HEK293 (cell line): Measurements from ENCODE around the gene CRYGN.

Experiments used
- CTCF ChIA-PET: fragments of 350-600 bp; formaldehyde crosslinking; extraction: SDS; loops from one replicate; lab custom pipeline; 2021; ENCODE audit warnings: antibody characterized with exemption; lab: Yijun Ruan, JAX
- POLR2A ChIA-PET: fragments of 300-600 bp; formaldehyde crosslinking; extraction: SDS; loops from one replicate; lab custom pipeline; 2020; ENCODE audit warnings: antibody characterized with exemption, inconsistent platforms; lab: Yijun Ruan, JAX
- H3K27ac ChIP-seq: fragments of 200-500 bp; sonication (Bioruptor generic); 2 replicates; pipeline ENCODE4 v1.5.1; 2014; ENCODE audit warnings: low read depth, low read length, control low read depth, inconsistent platforms; ENCODE audit errors: extremely low read depth
- H3K36me3 ChIP-seq, 2 experiments: fragments of 200-500 bp in 1 of 2; sonication (Bioruptor generic) in 1 of 2; 1 replicate in 1 of 2; 2 replicates in 1 of 2; pipeline ENCODE4 v1.5.1; 2014 to 2017; ENCODE audit warnings: inconsistent platforms in 2 of 2, low read length in 2 of 2; ENCODE audit not compliant: control insufficient read depth in 2 of 2, insufficient read depth in 1 of 2
- H3K4me1 ChIP-seq: fragments of 200-500 bp; sonication (Bioruptor generic); 2 replicates; pipeline ENCODE4 v1.5.1; 2014; ENCODE audit warnings: mild to moderate bottlenecking, low read length, inconsistent platforms; ENCODE audit not compliant: control insufficient read depth, insufficient read depth
- H3K4me3 ChIP-seq: 2 replicates; pipeline ENCODE4 v1.5.1; 2011; ENCODE audit warnings: low read depth, mild to moderate bottlenecking, control low read depth, low read length, moderate library complexity
- H3K9me3 ChIP-seq: fragments of 200-500 bp; sonication (Bioruptor generic); 2 replicates; pipeline ENCODE4 v1.5.1; 2014; ENCODE audit warnings: low read depth, low read length, inconsistent platforms; ENCODE audit not compliant: control insufficient read depth, insufficient read depth
- GFI1B ChIP-seq: fragments of 450-650 bp; formaldehyde crosslinking; IDR thresholded peaks from 2 replicates; pipeline ENCODE4 v1.5.1; 2016; ENCODE audit warnings: missing biosample characterization, missing genetic modification characterization
- GLI2 ChIP-seq: fragments of 450-650 bp; formaldehyde crosslinking; IDR thresholded peaks from 2 replicates; pipeline ENCODE4; 2017; ENCODE audit warnings: missing biosample characterization, missing genetic modification characterization, low read depth, borderline replicate concordance
- GLIS1 ChIP-seq: fragments of 450-650 bp; formaldehyde crosslinking; IDR thresholded peaks from 2 replicates; pipeline ENCODE4 v1.5.1; 2016; ENCODE audit warnings: missing biosample characterization, missing genetic modification characterization
- HIC1 ChIP-seq: fragments of 450-650 bp; formaldehyde crosslinking; IDR thresholded peaks from 2 replicates; pipeline ENCODE4 v1.5.1; 2016; ENCODE audit warnings: missing biosample characterization, missing genetic modification characterization
- HOXA7 ChIP-seq: sonication (generic); formaldehyde crosslinking; IDR thresholded peaks from 2 replicates; pipeline ENCODE4 v1.8.1; 2022; ENCODE audit warnings: missing genetic modification reagents, borderline replicate concordance
- INSM2 ChIP-seq: fragments of 450-650 bp; formaldehyde crosslinking; IDR thresholded peaks from 2 replicates; pipeline ENCODE4 v1.5.1; 2016; ENCODE audit warnings: missing biosample characterization, missing genetic modification characterization
- SCRT2 ChIP-seq: fragments of 450-650 bp; formaldehyde crosslinking; IDR thresholded peaks from 2 replicates; pipeline ENCODE4 v1.5.1; 2016; ENCODE audit warnings: missing biosample characterization, missing genetic modification characterization
- SETDB1 ChIP-seq: IDR thresholded peaks from one replicate; pipeline ENCODE4 v1.6.1; 2017; ENCODE audit warnings: mild to moderate bottlenecking, low read length, moderate library complexity, mixed read lengths; ENCODE audit not compliant: insufficient read length
- SP2 ChIP-seq: fragments of 450-650 bp; formaldehyde crosslinking; IDR thresholded peaks from 2 replicates; pipeline ENCODE4 v1.5.1; 2016; ENCODE audit warnings: missing biosample characterization, missing genetic modification characterization
- SP7 ChIP-seq: fragments of 450-650 bp; formaldehyde crosslinking; IDR thresholded peaks from 2 replicates; pipeline ENCODE4 v1.5.1; 2016; ENCODE audit warnings: missing biosample characterization, missing genetic modification characterization
- TRIM28 ChIP-seq: IDR thresholded peaks from 2 replicates; pipeline ENCODE4 v1.6.1; 2011; ENCODE audit warnings: low read length, control low read depth, borderline replicate concordance
- ZBTB17 ChIP-seq: fragments of 450-650 bp; formaldehyde crosslinking; IDR thresholded peaks from 2 replicates; pipeline ENCODE4 v1.5.1; 2016; ENCODE audit warnings: missing biosample characterization, missing genetic modification characterization
- ZBTB20 ChIP-seq: fragments of 450-650 bp; formaldehyde crosslinking; IDR thresholded peaks from 2 replicates; pipeline ENCODE4 v1.5.1; 2016; ENCODE audit warnings: missing biosample characterization, missing genetic modification characterization
- ZFHX2 ChIP-seq: fragments of 450-650 bp; formaldehyde crosslinking; conservative IDR thresholded peaks from 2 replicates; pipeline ENCODE4 v1.5.1; 2016; ENCODE audit warnings: missing biosample characterization, missing genetic modification characterization
- ZFP3 ChIP-seq: fragments of 450-650 bp; formaldehyde crosslinking; IDR thresholded peaks from 2 replicates; pipeline ENCODE4 v1.5.1; 2016; ENCODE audit warnings: low read depth, missing biosample characterization, missing genetic modification characterization
- ZNF121 ChIP-seq: fragments of 450-650 bp; formaldehyde crosslinking; IDR thresholded peaks from 2 replicates; pipeline ENCODE4 v1.5.1; 2016; ENCODE audit warnings: missing biosample characterization, missing genetic modification characterization
- ZNF133 ChIP-seq: fragments of 450-650 bp; formaldehyde crosslinking; IDR thresholded peaks from 2 replicates; pipeline ENCODE4 v1.5.1; 2016; ENCODE audit warnings: missing biosample characterization, missing genetic modification characterization
- ZNF175 ChIP-seq: fragments of 450-650 bp; formaldehyde crosslinking; IDR thresholded peaks from 2 replicates; pipeline ENCODE4 v1.5.1; 2016; ENCODE audit warnings: missing biosample characterization, missing genetic modification characterization
- ZNF202 ChIP-seq: fragments of 450-650 bp; formaldehyde crosslinking; IDR thresholded peaks from 2 replicates; pipeline ENCODE4 v1.5.1; 2016; ENCODE audit warnings: missing biosample characterization, missing genetic modification characterization, borderline replicate concordance
- ZNF214 ChIP-seq: fragments of 450-650 bp; formaldehyde crosslinking; IDR thresholded peaks from 2 replicates; pipeline ENCODE4 v1.5.1; 2017; ENCODE audit warnings: missing biosample characterization, mild to moderate bottlenecking, missing genetic modification characterization, borderline replicate concordance
- ZNF274 ChIP-seq, 2 experiments: fragments of 200-500 bp in 1 of 2; fragments of 450-650 bp in 1 of 2; sonication (Bioruptor generic) in 1 of 2; formaldehyde crosslinking in 1 of 2; IDR thresholded peaks; 2 replicates each; pipeline versions ENCODE4 v1.5.1 to v1.6.1; 2014 to 2016; ENCODE audit warnings: borderline replicate concordance in 1 of 2, inconsistent platforms in 1 of 2, low read length in 1 of 2, missing biosample characterization in 1 of 2, missing genetic modification characterization in 1 of 2
- ZNF335 ChIP-seq: fragments of 450-650 bp; formaldehyde crosslinking; conservative IDR thresholded peaks from 2 replicates; pipeline ENCODE4 v1.5.1; 2016; ENCODE audit warnings: missing biosample characterization, missing genetic modification characterization
- ZNF341 ChIP-seq: fragments of 450-650 bp; formaldehyde crosslinking; IDR thresholded peaks from 2 replicates; pipeline ENCODE4; 2016; ENCODE audit warnings: low read depth, missing biosample characterization, missing genetic modification characterization
- ZNF394 ChIP-seq: fragments of 450-650 bp; formaldehyde crosslinking; IDR thresholded peaks from 2 replicates; pipeline ENCODE4 v1.5.1; 2016; ENCODE audit warnings: missing biosample characterization, missing genetic modification characterization, mild to moderate bottlenecking, moderate library complexity, borderline replicate concordance
- ZNF404 ChIP-seq: fragments of 450-650 bp; formaldehyde crosslinking; IDR thresholded peaks from 2 replicates; pipeline ENCODE4 v1.5.1; 2017; ENCODE audit warnings: missing biosample characterization, missing genetic modification characterization
- ZNF426 ChIP-seq: fragments of 450-650 bp; formaldehyde crosslinking; IDR thresholded peaks from 2 replicates; pipeline ENCODE4 v1.5.1; 2017; ENCODE audit warnings: missing biosample characterization, missing genetic modification characterization, mild to moderate bottlenecking, inconsistent platforms, moderate library complexity
- ZNF488 ChIP-seq: fragments of 450-650 bp; formaldehyde crosslinking; IDR thresholded peaks from 2 replicates; pipeline ENCODE4 v1.5.1; 2016; ENCODE audit warnings: missing biosample characterization, missing genetic modification characterization
- ZNF561 ChIP-seq: fragments of 450-650 bp; IDR thresholded peaks from 2 replicates; pipeline ENCODE4 v1.5.1; 2018; ENCODE audit warnings: missing biosample characterization, missing genetic modification characterization, borderline replicate concordance
- ZNF621 ChIP-seq: fragments of 450-650 bp; formaldehyde crosslinking; IDR thresholded peaks from 2 replicates; pipeline ENCODE4 v1.5.1; 2017; ENCODE audit warnings: missing biosample characterization, missing genetic modification characterization
- ZNF654 ChIP-seq: fragments of 450-650 bp; formaldehyde crosslinking; IDR thresholded peaks from 2 replicates; pipeline ENCODE4 v1.5.1; 2016; ENCODE audit warnings: low read depth, missing biosample characterization, missing genetic modification characterization
- ZNF664 ChIP-seq: fragments of 450-650 bp; formaldehyde crosslinking; IDR thresholded peaks from 2 replicates; pipeline ENCODE4 v1.5.1; 2016; ENCODE audit warnings: missing biosample characterization, missing genetic modification characterization
- ZNF707 ChIP-seq: fragments of 450-650 bp; formaldehyde crosslinking; IDR thresholded peaks from 2 replicates; pipeline ENCODE4 v1.5.1; 2016; ENCODE audit warnings: missing biosample characterization, missing genetic modification characterization
- ZNF785 ChIP-seq: fragments of 450-650 bp; formaldehyde crosslinking; IDR thresholded peaks from 2 replicates; pipeline ENCODE4 v1.5.1; 2016; ENCODE audit warnings: missing biosample characterization, missing genetic modification characterization
- ZNF843 ChIP-seq: fragments of 450-650 bp; formaldehyde crosslinking; IDR thresholded peaks from 2 replicates; pipeline ENCODE4 v1.5.1; 2016; ENCODE audit warnings: missing biosample characterization, missing genetic modification characterization
- ZSCAN23 ChIP-seq: fragments of 450-650 bp; formaldehyde crosslinking; IDR thresholded peaks from 2 replicates; pipeline ENCODE4 v1.5.1; 2016; ENCODE audit warnings: missing biosample characterization, missing genetic modification characterization

CRYGN gene

GRCh38 chr7:151425670-151426440, 14.1 kb downstream of the CRYGN start:
- H3K36me3 ChIP-seq, result no peaks in the 10 kb centered on the region
- ChIA-PET CTCF (interaction anchor here (0.6 to 0.8 kb wide), 4 partner anchors 10 to 1073 kb away, joined by 3 to 4 read pairs (median 4); no protein-coding TSS in a partner anchor), POLR2A (interaction anchor here (0.6 to 1.3 kb wide), 3 partner anchors 34 to 288 kb away, joined by 3 to 8 read pairs (median 3); no protein-coding TSS in a partner anchor)
- no peak overlapping the region for H3K4me3 ChIP-seq
- no peaks in the 10 kb centered on the region for H3K9me3 ChIP-seq
- H3K4me1 ChIP-seq, result peaks cover 24% of the 10 kb centered on the region
- H3K27ac ChIP-seq, result 0 out of 2 replicates have a peak overlapping the region, but pooled peaks have one; percentile 56
- TF ChIP-seq GFI1B (tag by site-specific recombination), result no peak
- no peak for TF ChIP-seq ZNF426 (tag by site-specific recombination)
- no peak for TF ChIP-seq HIC1 (tag by site-specific recombination)
- no peak for TF ChIP-seq ZNF488 (tag by site-specific recombination)
- peak; percentile 81 for TF ChIP-seq SETDB1
- TF ChIP-seq ZNF843, result no peak
- TF ChIP-seq SP2 (tag by site-specific recombination), result no peak
- TF ChIP-seq ZNF785 (tag by site-specific recombination), result no peak
- TF ChIP-seq ZNF621 (tag by site-specific recombination), result no peak
- no peak for TF ChIP-seq ZNF175
- TF ChIP-seq ZNF335, result peak; percentile 14; the same call in 1 of the 2 replicates
- TF ChIP-seq ZNF404 (tag by site-specific recombination), result no peak
- peak; percentile 83 for TF ChIP-seq TRIM28
- no peak for TF ChIP-seq ZNF133 (tag by site-specific recombination)
- TF ChIP-seq ZNF654 (tag by site-specific recombination), result no peak; the same call in 1 of the 2 replicates
- no peak for TF ChIP-seq ZFP3 (tag by site-specific recombination)
- no peak for TF ChIP-seq HOXA7 (CRISPR knock-in tag)
- no peak for TF ChIP-seq GLIS1 (tag by site-specific recombination)
- no peak for TF ChIP-seq ZNF121 (tag by site-specific recombination)
- no peak for TF ChIP-seq GLI2 (tag by site-specific recombination)
- TF ChIP-seq ZNF561 (tag by site-specific recombination), result no peak
- TF ChIP-seq ZNF394 (tag by site-specific recombination), result peak; percentile 18; the same call in 1 of the 2 replicates
- TF ChIP-seq SCRT2 (tag by site-specific recombination), result no peak
- TF ChIP-seq ZSCAN23 (tag by site-specific recombination), result no peak
- TF ChIP-seq ZFHX2, result peak; percentile 57
- TF ChIP-seq ZNF274 (IDR thresholded peaks at IDR 0.05; ENCODE audit: low read length), result no peak
- no peak for TF ChIP-seq ZNF274 (tag by site-specific recombination; IDR thresholded peaks at IDR 0.05; ENCODE audit: borderline replicate concordance)
- TF ChIP-seq ZNF707 (tag by site-specific recombination), result no peak
- TF ChIP-seq ZNF341 (tag by site-specific recombination), result peak; percentile 99
- TF ChIP-seq ZNF214 (tag by site-specific recombination), result 0 out of 2 replicates have a peak, but pooled peaks have one; percentile 33
- TF ChIP-seq INSM2 (tag by site-specific recombination), result no peak
- peak; percentile 84 for TF ChIP-seq ZNF664 (tag by site-specific recombination)
- no peak for TF ChIP-seq ZBTB17 (tag by site-specific recombination)
- TF ChIP-seq ZNF202, result no peak
- TF ChIP-seq ZBTB20, result no peak
- peak; percentile 5; the same call in 1 of the 2 replicates for TF ChIP-seq SP7 (tag by site-specific recombination)
